CD4-positive, CD25-positive, alpha-beta regulatory T cell (primary cell): Measurements from ENCODE around the gene POGZ. TPM values are rescaled to one million over a fixed set of nuclear protein-coding genes. Genes with fewer than 3 reads are reported as not detected.

Experiments
- ATAC-seq, 2 donors: fragments of 150-1000 bp; cut with Tn5 transposase; one replicate each; pipeline ENCODE4 v1.10.0; 2021; ENCODE audit warnings: low read depth in 2 of 2, moderate number of reproducible peaks in 2 of 2, moderate library complexity in 1 of 2
- DNase-seq, 3 donors: peaks; one replicate each; pipeline versions ENCODE4 v3.0.0 to v3.0.0-alpha.2; 2012 to 2022; ENCODE audit warnings: mixed read lengths in 1 of 3
- H3K27ac ChIP-seq: one replicate; pipeline ENCODE4 v1.7.0; 2013; ENCODE audit warnings: mild to moderate bottlenecking, low read length; ENCODE audit not compliant: insufficient read depth, poor library complexity, severe bottlenecking
- H3K27me3 ChIP-seq: one replicate; pipeline ENCODE4 v1.7.0; 2013; ENCODE audit warnings: low read length; ENCODE audit not compliant: control insufficient read depth, insufficient read depth
- H3K36me3 ChIP-seq: one replicate; pipeline ENCODE4 v1.7.0; 2013; ENCODE audit warnings: mild to moderate bottlenecking, low read length, moderate library complexity; ENCODE audit not compliant: control insufficient read depth, insufficient read depth
- H3K4me1 ChIP-seq: 2 replicates; pipeline ENCODE4 v1.7.0; 2013; ENCODE audit warnings: mild to moderate bottlenecking, low read length; ENCODE audit not compliant: insufficient read depth, control insufficient read depth, poor library complexity, severe bottlenecking
- H3K4me3 ChIP-seq: one replicate; pipeline ENCODE4 v1.7.0; 2013; ENCODE audit warnings: low read depth, mild to moderate bottlenecking, low read length, moderate library complexity
- H3K9me3 ChIP-seq, 2 experiments: 1 replicate in 1 of 2; 2 replicates in 1 of 2; pipeline ENCODE4 v1.7.0; 2013; ENCODE audit warnings: low read length in 2 of 2, mild to moderate bottlenecking in 1 of 2, moderate library complexity in 1 of 2; ENCODE audit not compliant: control insufficient read depth in 2 of 2
- H3K27ac Mint-ChIP-seq, 3 donors: one replicate each; pipeline ENCODE4 v1.8.0; 2020 to 2022; ENCODE audit warnings: mild to moderate bottlenecking in 3 of 3, mixed read lengths in 3 of 3, moderate library complexity in 2 of 3
- H3K27me3 Mint-ChIP-seq: one replicate; pipeline ENCODE4 v1.8.0; 2022; ENCODE audit warnings: mild to moderate bottlenecking, mixed read lengths
- H3K36me3 Mint-ChIP-seq: one replicate; pipeline ENCODE4 v1.8.0; 2020; ENCODE audit warnings: mixed read lengths
- H3K4me1 Mint-ChIP-seq, 4 donors: one replicate each; pipeline ENCODE4 v1.8.0; 2020 to 2022; ENCODE audit warnings: mixed read lengths in 4 of 4, mild to moderate bottlenecking in 1 of 4
- H3K4me3 Mint-ChIP-seq, 4 donors: one replicate each; pipeline ENCODE4 v1.8.0; 2020 to 2022; ENCODE audit warnings: mild to moderate bottlenecking in 4 of 4, mixed read lengths in 4 of 4, moderate library complexity in 3 of 4
- H3K9me3 Mint-ChIP-seq, 7 donors: one replicate each; pipeline ENCODE4 v1.8.0; 2020 to 2022; ENCODE audit warnings: mixed read lengths in 7 of 7, mild to moderate bottlenecking in 3 of 7, moderate library complexity in 2 of 7
- polyA plus RNA-seq, 4 donors: library from polyadenylated mRNA; unstranded; fragments of 300-500 nt; fragmentation: Illumina TruSeq; gene quantifications; one replicate each; pipeline ENCODE4 v1.2.3, GENCODE V29; 2021
- total RNA-seq: library from RNA; stranded (reverse); gene quantifications from one replicate; pipeline ENCODE4 v1.2.3, GENCODE V29; 2022

POGZ gene
- total and polyA plus RNA-seq, 5 donors from 2014 or later = 5.2 to 141 (median 6.5) TPM

GRCh38 chr1:151486557-151486956 is 27.3 kb upstream of the POGZ start:
- Mint-ChIP-seq H3K9me3 (peaks cover 0 to 3% (median 0%) of the 10 kb centered on the region in 7 donors), H3K27me3 (peaks cover 5% of the 10 kb centered on the region), H3K36me3 (no peaks in the 10 kb centered on the region), H3K4me1 (no peaks in the 10 kb centered on the region), H3K4me3 (no peak overlapping the region), H3K27ac (peak overlapping the region in 1 of 3 donors; percentile 39)
- H3K27ac ChIP-seq = no peak overlapping the region
- H3K4me1 ChIP-seq = no peaks in the 10 kb centered on the region
- no peaks in the 10 kb centered on the region for H3K36me3 ChIP-seq
- DNase-seq (no peak), ATAC-seq (no peak)
- peaks cover 2 to 8% of the 10 kb centered on the region in 2 experiments for H3K9me3 ChIP-seq
- H3K27me3 ChIP-seq = no peaks in the 10 kb centered on the region
- no peak overlapping the region for H3K4me3 ChIP-seq

GRCh38 chr1:151485685-151486255 is 26.5 kb upstream of the POGZ start:
- Mint-ChIP-seq H3K9me3 (peaks cover 0 to 3% (median 0%) of the 10 kb centered on the region in 7 donors), H3K4me3 (no peak overlapping the region), H3K4me1 (no peaks in the 10 kb centered on the region), H3K27ac (peak overlapping the region in 1 of 3 donors; percentile 21), H3K27me3 (peaks cover 5% of the 10 kb centered on the region), H3K36me3 (no peaks in the 10 kb centered on the region)
- no peak overlapping the region for H3K4me3 ChIP-seq
- no peaks in the 10 kb centered on the region for H3K27me3 ChIP-seq
- H3K36me3 ChIP-seq = no peaks in the 10 kb centered on the region
- H3K27ac ChIP-seq = no peak overlapping the region
- peaks cover 2 to 12% of the 10 kb centered on the region in 2 experiments for H3K9me3 ChIP-seq
- no peak for DNase-seq
- no peak for ATAC-seq
- H3K4me1 ChIP-seq = no peaks in the 10 kb centered on the region

GRCh38 chr1:151482017-151482416 is 22.7 kb upstream of the POGZ start:
- Histone ChIP-seq H3K27me3 (no peaks in the 10 kb centered on the region), H3K4me1 (no peaks in the 10 kb centered on the region), H3K27ac (no peak overlapping the region), H3K4me3 (no peak overlapping the region), H3K9me3 (peaks cover 2 to 12% of the 10 kb centered on the region in 2 experiments), H3K36me3 (no peaks in the 10 kb centered on the region)
- no peak overlapping the region for H3K4me3 Mint-ChIP-seq
- no peaks in the 10 kb centered on the region for H3K4me1 Mint-ChIP-seq
- peaks cover 0 to 4% (median 0%) of the 10 kb centered on the region in 7 donors for H3K9me3 Mint-ChIP-seq
- H3K27me3 Mint-ChIP-seq = no peaks in the 10 kb centered on the region
- DNase-seq (no peak), ATAC-seq (no peak)
- no peaks in the 10 kb centered on the region for H3K36me3 Mint-ChIP-seq
- H3K27ac Mint-ChIP-seq = no peak overlapping the region

DNA sequence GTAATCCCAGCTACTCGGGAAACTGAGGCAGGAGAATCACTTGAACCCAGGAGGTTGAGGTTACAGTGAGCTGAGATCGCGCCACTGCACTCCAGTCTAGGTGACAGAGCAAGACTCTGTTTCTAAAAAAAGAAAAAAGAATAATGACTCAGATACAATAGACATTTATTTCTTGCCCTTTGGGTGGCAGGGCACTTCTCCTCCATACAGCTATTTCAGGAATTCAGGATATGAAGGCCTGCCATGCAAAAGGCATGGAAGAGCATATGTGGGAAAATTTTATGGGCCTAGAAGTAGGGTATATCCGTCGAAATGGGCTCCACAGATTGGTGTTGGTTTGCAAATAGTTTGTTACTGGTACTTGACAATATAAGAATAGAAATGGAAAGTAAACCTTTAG is 20.2 kb upstream of the POGZ start:
- Histone ChIP-seq H3K4me3 (no peak overlapping the region), H3K27ac (no peak overlapping the region), H3K9me3 (peaks cover 2 to 12% of the 10 kb centered on the region in 2 experiments), H3K4me1 (no peaks in the 10 kb centered on the region), H3K27me3 (no peaks in the 10 kb centered on the region), H3K36me3 (no peaks in the 10 kb centered on the region)
- DNase-seq = no peak
- H3K27ac Mint-ChIP-seq = no peak overlapping the region
- H3K36me3 Mint-ChIP-seq = no peaks in the 10 kb centered on the region
- peaks cover 0 to 4% (median 0%) of the 10 kb centered on the region in 7 donors for H3K9me3 Mint-ChIP-seq
- H3K27me3 Mint-ChIP-seq = no peaks in the 10 kb centered on the region
- no peak overlapping the region for H3K4me3 Mint-ChIP-seq
- no peaks in the 10 kb centered on the region for H3K4me1 Mint-ChIP-seq
- ATAC-seq = no peak

- Histone ChIP-seq H3K4me1 (no peaks in the 10 kb centered on the region), H3K9me3 (peaks cover 2 to 12% of the 10 kb centered on the region in 2 experiments), H3K27ac (no peak overlapping the region), H3K36me3 (no peaks in the 10 kb centered on the region), H3K4me3 (no peak overlapping the region), H3K27me3 (no peaks in the 10 kb centered on the region)
- Mint-ChIP-seq H3K4me3 (no peak overlapping the region), H3K4me1 (peaks cover 0 to 3% (median 1%) of the 10 kb centered on the region in 4 donors), H3K27ac (no peak overlapping the region), H3K36me3 (no peaks in the 10 kb centered on the region), H3K9me3 (peaks cover 0 to 4% (median 0%) of the 10 kb centered on the region in 7 donors), H3K27me3 (no peaks in the 10 kb centered on the region)
- DNase-seq (no peak), ATAC-seq (no peak)
Observed at GRCh38 chr1:151478923-151479322, 19.6 kb upstream of the POGZ start.

- Mint-ChIP-seq H3K4me1 (peaks cover 0 to 8% (median 4%) of the 10 kb centered on the region in 4 donors), H3K36me3 (no peaks in the 10 kb centered on the region), H3K4me3 (no peak overlapping the region), H3K9me3 (peaks cover 0 to 4% (median 0%) of the 10 kb centered on the region in 7 donors), H3K27me3 (no peaks in the 10 kb centered on the region), H3K27ac (no peak overlapping the region)
- no peak for DNase-seq
- H3K27me3 ChIP-seq = no peaks in the 10 kb centered on the region
- peaks cover 1% of the 10 kb centered on the region for H3K4me1 ChIP-seq
- H3K27ac ChIP-seq = no peak overlapping the region
- no peak overlapping the region for H3K4me3 ChIP-seq
- ATAC-seq = no peak
- H3K9me3 ChIP-seq = peaks cover 2 to 12% of the 10 kb centered on the region in 2 experiments
- no peaks in the 10 kb centered on the region for H3K36me3 ChIP-seq
Observed at GRCh38 chr1:151478140-151478812, 19.0 kb upstream of the POGZ start.

GRCh38 chr1:151477066-151477465 is 17.8 kb upstream of the POGZ start:
- no peak overlapping the region for H3K27ac ChIP-seq
- peaks cover 0 to 4% (median 0%) of the 10 kb centered on the region in 7 donors for H3K9me3 Mint-ChIP-seq
- ATAC-seq (no peak), DNase-seq (no peak)
- peaks cover 2 to 9% of the 10 kb centered on the region in 2 experiments for H3K9me3 ChIP-seq
- H3K36me3 ChIP-seq = no peaks in the 10 kb centered on the region
- H3K27me3 Mint-ChIP-seq = no peaks in the 10 kb centered on the region
- H3K36me3 Mint-ChIP-seq = no peaks in the 10 kb centered on the region
- peak overlapping the region in 1 of 4 donors; percentile 44 for H3K4me3 Mint-ChIP-seq
- H3K4me1 Mint-ChIP-seq = peaks cover 6 to 15% (median 11%) of the 10 kb centered on the region in 4 donors
- no peak overlapping the region for H3K4me3 ChIP-seq
- H3K27me3 ChIP-seq = no peaks in the 10 kb centered on the region
- peaks cover 6% of the 10 kb centered on the region for H3K4me1 ChIP-seq
- peak overlapping the region in 1 of 3 donors; percentile 77 for H3K27ac Mint-ChIP-seq
